ENCODE measurements around the gene EZR.

- TF ChIP-seq CTCF (IDR thresholded peaks at IDR 0.05 in 2 of 3, conservative IDR thresholded peaks at IDR 0.05 in 1 of 3; ENCODE audit: borderline replicate concordance in 1 of 3, insufficient read depth in 1 of 3, low read depth in 2 of 3, low read length in 2 of 3) (no peak), POLR2AphosphoS5 (IDR thresholded peaks at IDR 0.05; ENCODE audit: low read depth, low read length) (no peak; the same call in 1 of the 2 replicates), EZH2 (IDR thresholded peaks at IDR 0.05) (no peak), REST (IDR thresholded peaks at IDR 0.05; ENCODE audit: low read depth) (no peak), JUND (IDR thresholded peaks at IDR 0.05) (no peak), RAD21 (IDR thresholded peaks at IDR 0.05; ENCODE audit: low read depth) (no peak), POLR2A (IDR thresholded peaks at IDR 0.05; ENCODE audit: borderline replicate concordance, extremely low read depth, insufficient read depth, insufficient read length) (no peak), EZH2phosphoT487 (IDR thresholded peaks at IDR 0.05; ENCODE audit: borderline replicate concordance) (no peak), ZBTB33 (IDR thresholded peaks at IDR 0.05; ENCODE audit: extremely low read depth, insufficient replicate concordance, low read length) (no peak), ZNF274 (IDR thresholded peaks at IDR 0.05; ENCODE audit: low read depth, low read length) (no peak), SIN3A (IDR thresholded peaks at IDR 0.05; ENCODE audit: low read depth) (no peak), ATF3 (IDR thresholded peaks at IDR 0.05) (no peak), MAX (IDR thresholded peaks at IDR 0.05) (no peak)
Measured at GRCh38 chr6:158804207-158804606, 15.0 kb downstream of the EZR start.

Measured in HCT116 (cell line).